SK-N-MC (cell line): Measurements from ENCODE around the gene OR4D2.

Experiments used
- EZH2 ChIP-seq: fragments of 200-600 bp; sonication (generic); IDR thresholded peaks from one replicate; pipeline ENCODE4 v1.6.1; 2017; ENCODE audit warnings: antibody characterized with exemption
- POLR2AphosphoS5 ChIP-seq: IDR thresholded peaks from 2 replicates; pipeline ENCODE4 v1.6.1; 2012; ENCODE audit warnings: mild to moderate bottlenecking, low read depth, low read length, borderline replicate concordance

GRCh38 chr17:58119491-58119890 is 47.3 kb upstream of the OR4D2 start:
- TF ChIP-seq EZH2 (no peak), POLR2AphosphoS5 (no peak)
